ENCODE data around the gene CPED1. TPM values are rescaled to one million over a fixed set of nuclear protein-coding genes. Genes with fewer than 3 reads are reported as not detected.
"Not testable (repeated sequence)": the region's sequence is repeated elsewhere in the genome, so short reads cannot be mapped to it uniquely, and the experiment has no call there.

CPED1 gene
- total RNA-seq, 4 donors from 2014 or later: 1.3 to 5.6 (median 3.6) TPM

DNA sequence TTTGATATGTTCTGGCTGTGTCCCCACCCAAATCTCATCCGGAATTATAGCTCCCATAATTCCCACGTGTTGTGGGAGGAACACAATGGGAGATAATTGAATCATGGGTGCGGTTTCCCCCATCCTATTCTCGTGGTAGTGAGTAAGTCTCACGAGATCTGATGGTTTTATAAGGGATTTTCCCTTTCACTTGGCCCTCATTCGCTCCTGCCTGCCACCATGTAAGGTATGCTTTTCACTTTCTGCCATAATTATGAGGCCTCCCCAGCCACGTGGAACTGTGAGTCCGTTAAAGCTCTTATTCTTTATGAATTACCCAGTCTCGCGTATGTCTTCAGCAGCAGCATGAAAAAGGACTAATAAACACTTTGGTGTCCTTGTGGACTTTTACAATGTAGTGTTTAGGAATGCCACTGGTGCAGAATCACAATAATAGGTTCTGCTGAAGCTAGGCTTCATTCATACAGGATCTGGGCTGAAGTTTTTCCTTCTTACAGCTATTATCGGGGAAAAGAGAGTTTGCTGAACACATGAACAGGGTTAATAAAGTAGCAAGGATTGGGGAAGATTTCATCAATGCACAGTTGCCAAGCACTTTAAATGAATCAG, 74.3 kb downstream of the CPED1 start:
- TF ChIP-seq, protein P1, sequence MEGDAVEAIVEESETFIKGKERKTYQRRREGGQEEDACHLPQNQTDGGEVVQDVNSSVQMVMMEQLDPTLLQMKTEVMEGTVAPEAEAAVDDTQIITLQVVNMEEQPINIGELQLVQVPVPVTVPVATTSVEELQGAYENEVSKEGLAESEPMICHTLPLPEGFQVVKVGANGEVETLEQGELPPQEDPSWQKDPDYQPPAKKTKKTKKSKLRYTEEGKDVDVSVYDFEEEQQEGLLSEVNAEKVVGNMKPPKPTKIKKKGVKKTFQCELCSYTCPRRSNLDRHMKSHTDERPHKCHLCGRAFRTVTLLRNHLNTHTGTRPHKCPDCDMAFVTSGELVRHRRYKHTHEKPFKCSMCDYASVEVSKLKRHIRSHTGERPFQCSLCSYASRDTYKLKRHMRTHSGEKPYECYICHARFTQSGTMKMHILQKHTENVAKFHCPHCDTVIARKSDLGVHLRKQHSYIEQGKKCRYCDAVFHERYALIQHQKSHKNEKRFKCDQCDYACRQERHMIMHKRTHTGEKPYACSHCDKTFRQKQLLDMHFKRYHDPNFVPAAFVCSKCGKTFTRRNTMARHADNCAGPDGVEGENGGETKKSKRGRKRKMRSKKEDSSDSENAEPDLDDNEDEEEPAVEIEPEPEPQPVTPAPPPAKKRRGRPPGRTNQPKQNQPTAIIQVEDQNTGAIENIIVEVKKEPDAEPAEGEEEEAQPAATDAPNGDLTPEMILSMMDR (IDR thresholded peaks at IDR 0.05): no peak
- TF ChIP-seq POLR2A (IDR thresholded peaks at IDR 0.05) (no peak), POLR2AphosphoS5 (IDR thresholded peaks at IDR 0.05) (no peak), EP300 (IDR thresholded peaks at IDR 0.05) (no peak)
- Histone ChIP-seq H3K9me3 (no peaks in the 10 kb centered on the region), H3K27ac (no peak overlapping the region), H3K36me3 (no peaks in the 10 kb centered on the region), H3K4me1 (no peaks in the 10 kb centered on the region), H3K4me3 (no peak overlapping the region), H3K27me3 (no peaks in the 10 kb centered on the region)
- 65% methylated on average over 11 of the region's 11 CpGs for WGBS
- DNase-seq (ENCODE audit: low spot score in 2 of 2): no peak

DNA sequence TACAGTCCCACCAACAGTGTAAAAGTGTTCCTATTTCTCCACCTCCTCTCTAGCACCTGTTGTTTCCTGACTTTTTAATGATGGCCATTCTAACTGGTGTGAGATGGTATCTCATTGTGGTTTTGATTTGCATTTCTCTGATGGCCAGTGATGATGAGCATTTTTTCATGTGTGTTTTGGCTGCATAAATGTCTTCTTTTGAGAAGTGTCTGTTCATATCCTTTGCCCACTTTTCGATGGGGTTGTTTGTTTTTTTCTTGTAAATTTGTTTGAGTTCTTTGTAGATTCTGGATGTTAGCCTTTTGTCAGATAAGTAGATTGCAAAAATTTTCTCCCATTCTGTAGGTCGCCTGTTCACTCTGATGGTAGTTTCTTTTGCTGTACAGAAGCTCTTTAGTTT, 79.2 kb downstream of the CPED1 start:
- WGBS: 97% methylated on average over 2 of the region's 2 CpGs
- not testable (repeated sequence) for H3K4me3 ChIP-seq; H3K36me3 ChIP-seq; H3K27me3 ChIP-seq; H3K9me3 ChIP-seq; H3K4me1 ChIP-seq; DNase-seq (ENCODE audit: low spot score in 2 of 2); H3K27ac ChIP-seq

DNA sequence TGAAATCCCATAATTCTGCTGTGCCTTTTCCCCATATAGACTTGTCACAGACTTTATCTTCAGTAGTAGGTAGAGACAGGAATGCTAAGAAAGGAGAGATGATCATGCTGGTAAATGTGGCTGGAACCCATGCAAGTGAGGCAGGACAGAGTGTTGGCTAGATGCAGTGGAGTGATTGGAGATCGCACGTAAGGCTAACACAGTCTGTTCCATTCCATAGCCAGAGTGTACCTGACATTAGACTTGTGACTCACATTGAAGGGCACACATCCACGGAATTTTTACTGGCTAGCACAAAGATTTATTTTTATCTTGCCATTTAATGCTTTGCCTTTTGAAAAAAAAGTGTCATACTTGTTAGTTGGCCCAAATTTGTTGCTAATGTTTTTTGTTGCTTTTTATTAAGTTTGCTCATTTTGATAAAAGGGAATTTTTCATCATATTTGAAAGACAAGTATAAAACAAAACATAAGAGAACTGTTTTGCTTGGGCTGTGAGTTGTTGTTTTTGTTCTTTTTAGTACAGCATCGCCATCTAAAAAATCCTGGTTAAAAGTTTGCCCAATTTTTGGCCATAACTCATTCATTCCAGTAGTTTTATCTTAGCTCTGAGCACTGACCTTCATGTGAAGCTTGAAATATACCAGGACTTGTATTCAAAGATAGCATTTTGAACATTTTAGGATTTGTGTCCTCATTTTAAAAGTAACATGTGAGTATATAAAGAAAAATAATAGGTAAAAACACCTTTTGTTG, 81.0 kb downstream of the CPED1 start:
- H3K9me3 ChIP-seq: no peaks in the 10 kb centered on the region
- TF ChIP-seq POLR2A (IDR thresholded peaks at IDR 0.05) (no peak), EP300 (IDR thresholded peaks at IDR 0.05) (peak; percentile 71)
- peak overlapping the region; percentile 59 for H3K27ac ChIP-seq
- no peaks in the 10 kb centered on the region for H3K27me3 ChIP-seq
- DNase-seq (ENCODE audit: low spot score in 2 of 2): no peak
- H3K4me3 ChIP-seq: no peak overlapping the region
- WGBS: 45% methylated on average over 4 of the region's 4 CpGs
- no peaks in the 10 kb centered on the region for H3K4me1 ChIP-seq
- no peaks in the 10 kb centered on the region for H3K36me3 ChIP-seq

DNA sequence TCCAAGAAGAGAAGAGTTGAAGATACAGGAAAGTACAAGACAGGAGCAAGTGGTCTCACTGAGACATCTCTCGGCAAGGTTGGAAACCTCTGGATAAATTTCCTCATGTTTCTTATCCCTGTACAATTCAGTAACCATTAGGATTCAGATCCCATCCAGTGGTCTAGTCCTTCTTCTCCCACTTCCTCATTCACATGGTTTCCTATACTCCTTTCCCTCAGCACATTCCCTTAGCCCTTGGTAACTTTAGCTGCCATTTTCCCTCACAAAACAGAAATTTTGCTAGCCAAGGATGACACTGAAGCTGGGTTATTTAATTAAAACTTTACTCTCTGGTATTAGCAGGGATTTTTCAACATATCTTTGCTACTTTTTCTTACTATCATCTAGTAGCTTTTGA, 82.6 kb downstream of the CPED1 start:
- H3K4me3 ChIP-seq: no peak overlapping the region
- DNase-seq (ENCODE audit: low spot score in 2 of 2): no peak
- H3K27me3 ChIP-seq: no peaks in the 10 kb centered on the region
- no peaks in the 10 kb centered on the region for H3K36me3 ChIP-seq
- TF ChIP-seq POLR2A (IDR thresholded peaks at IDR 0.05) (no peak), EP300 (IDR thresholded peaks at IDR 0.05) (no peak), POLR2AphosphoS5 (IDR thresholded peaks at IDR 0.05) (no peak)
- TF ChIP-seq, protein P1 (IDR thresholded peaks at IDR 0.05): no peak
- WGBS: 100% methylated on average over 1 of the region's 1 CpG
- H3K27ac ChIP-seq: no peak overlapping the region
- no peaks in the 10 kb centered on the region for H3K4me1 ChIP-seq
- no peaks in the 10 kb centered on the region for H3K9me3 ChIP-seq

DNA sequence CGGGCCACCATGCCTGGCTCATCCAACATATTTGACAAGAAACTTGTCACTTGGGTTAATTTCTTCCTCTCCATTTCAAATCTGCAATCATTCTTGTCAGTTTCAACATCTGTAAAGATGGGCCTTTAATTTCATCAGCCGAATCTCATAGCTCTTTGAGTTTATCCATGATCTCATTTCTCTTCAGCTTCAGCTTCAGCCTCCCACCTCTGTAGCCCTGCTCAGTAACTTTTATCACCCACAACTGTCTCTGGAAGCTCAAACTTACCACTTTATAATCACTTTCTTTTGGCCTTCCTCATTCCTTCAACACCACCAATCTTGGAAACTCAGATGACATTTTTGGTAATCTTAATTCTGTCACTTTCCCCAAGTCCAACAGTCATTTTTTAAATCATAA, 83.2 kb downstream of the CPED1 start:
- 73% methylated on average over 2 of the region's 2 CpGs for WGBS
- Histone ChIP-seq H3K27ac (no peak overlapping the region), H3K27me3 (no peaks in the 10 kb centered on the region), H3K4me1 (no peaks in the 10 kb centered on the region), H3K9me3 (no peaks in the 10 kb centered on the region), H3K4me3 (no peak overlapping the region), H3K36me3 (no peaks in the 10 kb centered on the region)
- DNase-seq (ENCODE audit: low spot score in 2 of 2): no peak
- TF ChIP-seq POLR2A (IDR thresholded peaks at IDR 0.05): no peak
- TF ChIP-seq EP300 (IDR thresholded peaks at IDR 0.05): no peak
- TF ChIP-seq, protein P1 (IDR thresholded peaks at IDR 0.05): no peak
- TF ChIP-seq POLR2AphosphoS5 (IDR thresholded peaks at IDR 0.05): no peak

DNA sequence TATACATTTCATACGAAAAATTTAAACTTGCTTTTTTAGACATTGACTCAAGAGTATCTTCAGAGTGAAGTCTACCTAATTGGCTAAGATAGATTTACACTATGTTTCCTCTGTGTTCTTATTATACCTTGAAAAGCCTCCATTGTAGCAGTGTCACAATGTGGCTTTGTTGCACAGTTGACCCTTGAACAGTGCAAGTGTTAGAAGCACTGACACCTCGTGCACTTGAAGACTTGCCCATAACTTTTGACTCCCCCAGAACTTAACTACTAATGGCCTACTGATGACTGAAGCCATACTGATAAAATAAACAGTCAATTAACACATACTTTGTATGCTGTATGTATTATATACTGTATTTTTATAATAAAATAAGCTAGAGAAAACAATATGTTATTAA, 84.3 kb downstream of the CPED1 start:
- 84% methylated on average over 2 of the region's 2 CpGs for WGBS
- Histone ChIP-seq H3K27ac (no peak overlapping the region), H3K4me1 (no peaks in the 10 kb centered on the region), H3K36me3 (no peaks in the 10 kb centered on the region), H3K4me3 (no peak overlapping the region), H3K27me3 (no peaks in the 10 kb centered on the region), H3K9me3 (no peaks in the 10 kb centered on the region)
- no peak for TF ChIP-seq POLR2AphosphoS5 (IDR thresholded peaks at IDR 0.05)
- TF ChIP-seq, protein P1 (IDR thresholded peaks at IDR 0.05): no peak
- TF ChIP-seq EP300 (IDR thresholded peaks at IDR 0.05): no peak
- TF ChIP-seq POLR2A (IDR thresholded peaks at IDR 0.05): no peak
- no peak for DNase-seq (ENCODE audit: low spot score in 2 of 2)

Measured in suprapubic skin (tissue), 4 donors.